COLO829 (cell line): ENCODE results near the gene EPN3.

Experiments
- DNase-seq: peaks from one replicate; pipeline ENCODE4 v3.0.0; 2012; ENCODE audit warnings: low spot score

The EPN3 gene

DNA sequence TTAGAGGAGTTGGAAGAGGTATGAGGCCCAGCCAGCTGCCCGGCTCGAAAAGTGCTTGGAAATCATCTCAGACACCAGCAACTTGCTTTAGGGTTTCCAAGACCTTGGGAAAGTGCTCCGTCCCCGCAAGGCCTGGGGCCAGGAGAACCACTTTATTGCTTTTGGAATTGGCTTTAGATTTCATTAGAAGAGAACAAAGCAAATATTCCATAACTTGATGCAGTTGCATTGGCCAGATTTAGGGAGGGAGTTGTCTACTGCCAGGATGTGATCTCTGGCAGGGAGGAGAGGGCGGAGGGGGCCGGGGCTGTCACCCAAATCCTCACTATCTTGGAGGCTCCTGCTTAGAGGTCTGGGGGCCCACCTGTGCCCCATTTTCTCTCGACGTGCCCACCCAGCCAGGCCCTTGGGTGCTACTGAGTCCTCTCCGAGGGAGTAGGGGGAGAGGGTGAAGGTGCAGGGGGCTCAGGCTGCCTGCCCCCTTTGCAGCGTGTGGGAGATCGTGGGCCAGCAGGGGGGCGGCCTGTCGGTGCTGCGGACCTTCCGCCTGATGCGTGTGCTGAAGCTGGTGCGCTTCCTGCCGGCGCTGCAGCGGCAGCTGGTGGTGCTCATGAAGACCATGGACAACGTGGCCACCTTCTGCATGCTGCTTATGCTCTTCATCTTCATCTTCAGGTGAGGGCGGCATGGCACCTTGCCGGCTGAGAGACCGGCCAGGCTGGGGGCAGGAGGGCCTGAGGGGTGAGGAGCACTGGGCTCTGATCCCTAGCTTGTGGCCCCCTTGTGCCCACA lies 58.6 kb downstream of the EPN3 start:
- DNase-seq, result no peak

DNA sequence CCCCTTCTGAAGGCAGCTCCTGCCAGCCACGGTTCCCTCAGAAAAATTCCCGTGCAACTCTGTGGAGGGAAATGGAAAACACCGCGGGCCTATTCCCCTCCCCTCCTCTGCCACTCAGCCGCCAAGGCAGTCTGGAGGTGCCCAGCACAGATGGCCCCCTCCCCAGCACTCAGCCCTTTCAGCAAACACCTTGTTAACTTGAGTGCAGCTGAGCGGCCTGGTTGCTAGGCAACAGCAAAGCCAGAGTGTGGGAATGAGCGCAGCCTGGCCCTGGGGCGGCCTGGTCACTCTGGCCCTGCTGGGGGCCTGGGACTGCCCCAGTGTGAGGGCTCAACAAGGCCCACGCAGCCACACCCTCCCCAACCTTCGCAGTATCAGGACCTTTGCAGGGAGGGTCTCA lies 60.8 kb downstream of the EPN3 start:
- no peak for DNase-seq
